Calu3 (cell line): Measurements from ENCODE around the gene BCR. TPM values are rescaled to one million over a fixed set of nuclear protein-coding genes. Genes with fewer than 3 reads are reported as not detected.

ENCODE experiments used
- BruUV-seq: library from RNA; stranded (reverse); fragments of 400-500 nt; replicated peaks from 2 replicates; lab custom pipeline; 2021; lab: Mats Ljungman, UMichigan
- CTCF ChIA-PET: fragments of 300-600 bp; sonication (Branson Sonifier 250); formaldehyde crosslinking; loops from one replicate; lab custom pipeline; 2022; ENCODE audit warnings: antibody characterized with exemption; lab: Charles Lee
- DNase-seq: peaks from one replicate; pipeline ENCODE4 v3.0.0; 2022
- H3K27ac Mint-ChIP-seq: one replicate; pipeline ENCODE4 v1.8.0; 2022; ENCODE audit warnings: mixed read lengths; ENCODE audit not compliant: unreplicated experiment
- H3K27me3 Mint-ChIP-seq: one replicate; pipeline ENCODE4 v1.8.0; 2022; ENCODE audit warnings: mixed read lengths; ENCODE audit not compliant: unreplicated experiment
- H3K36me3 Mint-ChIP-seq: one replicate; pipeline ENCODE4 v1.8.0; 2022; ENCODE audit warnings: mild to moderate bottlenecking, moderate library complexity, mixed read lengths; ENCODE audit not compliant: insufficient read depth, unreplicated experiment
- H3K4me1 Mint-ChIP-seq: one replicate; pipeline ENCODE4 v1.8.0; 2022; ENCODE audit warnings: mild to moderate bottlenecking, low read depth, mixed read lengths; ENCODE audit not compliant: unreplicated experiment
- H3K4me3 Mint-ChIP-seq: one replicate; pipeline ENCODE4 v1.8.0; 2022; ENCODE audit warnings: mild to moderate bottlenecking, low read depth, moderate library complexity, mixed read lengths; ENCODE audit not compliant: unreplicated experiment
- H3K9me3 Mint-ChIP-seq: one replicate; pipeline ENCODE4 v1.8.0; 2022; ENCODE audit warnings: low read depth, mixed read lengths; ENCODE audit not compliant: unreplicated experiment
- intact Hi-C: fragments of 100-400 bp; cut with micrococcal nuclease; formaldehyde crosslinking; loops from one replicate; pipeline ENCODE4 v1.10.0; 2022; ENCODE audit not compliant: unreplicated experiment
- total RNA-seq: library from RNA; stranded (reverse); gene quantifications from 2 replicates; pipeline ENCODE4 v1.2.3, GENCODE V29; 2022
- TF ChIP-seq, protein P1 (sequence below): fragments of 200-600 bp; IDR thresholded peaks from one replicate; pipeline ENCODE4 v1.8.0; 2022; ENCODE audit warnings: antibody characterized with exemption; ENCODE audit not compliant: unreplicated experiment

The BCR gene
- total RNA-seq, 1 experiment from 2014 or later = 83.6 TPM

DNA sequence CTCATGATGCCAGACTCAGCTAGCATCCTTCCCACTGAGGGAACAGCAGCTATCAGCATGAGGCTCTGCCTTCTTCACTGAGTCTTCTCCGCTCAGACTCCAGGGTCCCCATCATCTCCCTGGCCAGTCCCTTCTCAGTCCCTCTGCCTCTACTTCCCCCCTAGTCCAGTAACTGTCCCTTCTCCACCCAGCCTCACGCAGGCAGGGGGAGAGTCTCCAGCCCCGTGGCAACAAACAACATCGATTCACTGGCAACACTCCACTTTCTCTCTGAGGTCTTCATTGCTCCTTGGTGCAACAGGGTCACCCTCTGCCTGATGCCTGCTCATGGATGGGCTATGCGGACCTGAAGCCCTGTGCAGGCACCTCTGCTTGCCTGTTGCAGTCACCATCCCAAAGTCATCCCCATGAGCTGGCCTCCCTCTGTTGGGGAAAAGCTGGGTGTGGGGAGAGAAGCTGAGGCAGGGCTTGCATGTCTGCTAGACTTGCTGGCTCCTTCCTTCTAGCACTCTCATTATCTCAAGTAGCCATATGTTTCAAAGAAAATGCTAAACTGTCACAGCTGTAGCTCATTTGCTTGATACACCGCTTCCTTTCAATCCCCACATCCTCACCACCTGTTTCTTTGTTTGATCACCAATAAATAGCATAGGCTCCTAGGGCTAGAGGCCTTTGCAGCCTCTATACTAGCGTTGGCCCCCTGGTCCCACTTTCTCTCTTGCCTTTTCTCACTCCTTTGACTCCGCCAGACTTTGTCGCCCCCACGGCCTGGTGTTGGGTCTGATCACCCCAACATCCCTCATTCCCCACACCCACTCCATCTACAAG lies 4.3 kb upstream of the BCR start:
- H3K27me3 Mint-ChIP-seq = no peaks in the 10 kb centered on the region
- no peak overlapping the region for H3K4me3 Mint-ChIP-seq
- no peak for DNase-seq
- no TSS peak for BruUV-seq
- no peaks in the 10 kb centered on the region for H3K9me3 Mint-ChIP-seq
- CTCF ChIA-PET = interaction anchor here (0.6 to 6.0 kb wide), 3 partner anchors 98 to 107 kb away, joined by 3 to 109 read pairs (median 29); no protein-coding TSS in a partner anchor
- peaks cover 31% of the 10 kb centered on the region for H3K36me3 Mint-ChIP-seq
- H3K4me1 Mint-ChIP-seq = peaks cover 40% of the 10 kb centered on the region
- H3K27ac Mint-ChIP-seq = no peak overlapping the region
- intact Hi-C loops = no loop called here
- TF ChIP-seq, protein P1, sequence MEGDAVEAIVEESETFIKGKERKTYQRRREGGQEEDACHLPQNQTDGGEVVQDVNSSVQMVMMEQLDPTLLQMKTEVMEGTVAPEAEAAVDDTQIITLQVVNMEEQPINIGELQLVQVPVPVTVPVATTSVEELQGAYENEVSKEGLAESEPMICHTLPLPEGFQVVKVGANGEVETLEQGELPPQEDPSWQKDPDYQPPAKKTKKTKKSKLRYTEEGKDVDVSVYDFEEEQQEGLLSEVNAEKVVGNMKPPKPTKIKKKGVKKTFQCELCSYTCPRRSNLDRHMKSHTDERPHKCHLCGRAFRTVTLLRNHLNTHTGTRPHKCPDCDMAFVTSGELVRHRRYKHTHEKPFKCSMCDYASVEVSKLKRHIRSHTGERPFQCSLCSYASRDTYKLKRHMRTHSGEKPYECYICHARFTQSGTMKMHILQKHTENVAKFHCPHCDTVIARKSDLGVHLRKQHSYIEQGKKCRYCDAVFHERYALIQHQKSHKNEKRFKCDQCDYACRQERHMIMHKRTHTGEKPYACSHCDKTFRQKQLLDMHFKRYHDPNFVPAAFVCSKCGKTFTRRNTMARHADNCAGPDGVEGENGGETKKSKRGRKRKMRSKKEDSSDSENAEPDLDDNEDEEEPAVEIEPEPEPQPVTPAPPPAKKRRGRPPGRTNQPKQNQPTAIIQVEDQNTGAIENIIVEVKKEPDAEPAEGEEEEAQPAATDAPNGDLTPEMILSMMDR = no peak

DNA sequence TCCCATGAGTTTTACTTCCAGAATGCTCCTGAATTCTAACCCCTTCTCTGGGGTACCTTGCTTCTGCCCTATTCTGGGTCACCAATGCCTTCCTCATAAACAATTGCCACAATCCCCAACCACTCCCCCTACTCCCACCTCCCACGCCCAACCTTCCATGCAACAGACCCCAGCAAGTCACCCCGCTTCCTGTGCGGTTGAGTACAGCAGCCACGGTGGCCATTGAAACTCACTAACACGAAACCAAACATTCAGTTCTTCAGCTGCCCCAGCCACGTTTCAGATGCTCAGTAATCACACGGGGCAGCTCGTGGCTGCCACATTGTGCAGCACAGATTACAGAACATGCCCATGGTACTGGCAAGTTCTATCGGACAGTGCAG lies 3.7 kb upstream of the BCR start:
- intact Hi-C loops = no loop called here
- H3K36me3 Mint-ChIP-seq = peaks cover 37% of the 10 kb centered on the region
- no peak overlapping the region for H3K4me3 Mint-ChIP-seq
- TF ChIP-seq, protein P1 = no peak
- peaks cover 40% of the 10 kb centered on the region for H3K4me1 Mint-ChIP-seq
- CTCF ChIA-PET = interaction anchor here (1.1 to 6.0 kb wide), 3 partner anchors 37 to 114 kb away, joined by 5 to 109 read pairs (median 12); no protein-coding TSS in a partner anchor
- no peaks in the 10 kb centered on the region for H3K9me3 Mint-ChIP-seq
- no peak for DNase-seq
- no peaks in the 10 kb centered on the region for H3K27me3 Mint-ChIP-seq
- peak overlapping the region; percentile 68 for H3K27ac Mint-ChIP-seq
- BruUV-seq = no TSS peak

DNA sequence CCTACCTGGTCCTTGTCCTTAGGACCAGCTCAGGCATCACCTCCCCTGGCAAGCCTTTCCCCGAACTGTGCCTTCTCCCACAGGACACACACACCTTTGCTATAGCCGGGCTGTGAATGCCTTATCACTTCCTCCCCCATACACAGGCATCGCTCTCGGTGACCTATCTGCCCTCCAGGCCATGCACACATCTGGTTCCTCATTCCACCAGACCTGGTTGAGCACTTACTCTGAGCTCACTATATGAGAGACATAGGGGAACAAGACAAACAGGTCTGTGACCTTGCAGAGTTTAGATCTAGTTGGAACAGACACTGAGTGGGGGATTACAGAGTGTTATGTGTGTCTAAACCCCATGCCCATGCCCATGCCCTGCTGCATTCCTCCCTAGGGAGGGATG lies 3.1 kb upstream of the BCR start:
- CTCF ChIA-PET = interaction anchor here (0.8 to 6.0 kb wide), 4 partner anchors 36 to 113 kb away, joined by 3 to 109 read pairs (median 8); no protein-coding TSS in a partner anchor
- TF ChIP-seq, protein P1 = no peak
- Mint-ChIP-seq H3K36me3 (peaks cover 42% of the 10 kb centered on the region), H3K4me1 (peaks cover 44% of the 10 kb centered on the region), H3K9me3 (no peaks in the 10 kb centered on the region), H3K4me3 (peak overlapping the region; percentile 17), H3K27ac (peak overlapping the region; percentile 68), H3K27me3 (no peaks in the 10 kb centered on the region)
- BruUV-seq = no TSS peak
- intact Hi-C loops = no loop called here
- peak; percentile 35 for DNase-seq

DNA sequence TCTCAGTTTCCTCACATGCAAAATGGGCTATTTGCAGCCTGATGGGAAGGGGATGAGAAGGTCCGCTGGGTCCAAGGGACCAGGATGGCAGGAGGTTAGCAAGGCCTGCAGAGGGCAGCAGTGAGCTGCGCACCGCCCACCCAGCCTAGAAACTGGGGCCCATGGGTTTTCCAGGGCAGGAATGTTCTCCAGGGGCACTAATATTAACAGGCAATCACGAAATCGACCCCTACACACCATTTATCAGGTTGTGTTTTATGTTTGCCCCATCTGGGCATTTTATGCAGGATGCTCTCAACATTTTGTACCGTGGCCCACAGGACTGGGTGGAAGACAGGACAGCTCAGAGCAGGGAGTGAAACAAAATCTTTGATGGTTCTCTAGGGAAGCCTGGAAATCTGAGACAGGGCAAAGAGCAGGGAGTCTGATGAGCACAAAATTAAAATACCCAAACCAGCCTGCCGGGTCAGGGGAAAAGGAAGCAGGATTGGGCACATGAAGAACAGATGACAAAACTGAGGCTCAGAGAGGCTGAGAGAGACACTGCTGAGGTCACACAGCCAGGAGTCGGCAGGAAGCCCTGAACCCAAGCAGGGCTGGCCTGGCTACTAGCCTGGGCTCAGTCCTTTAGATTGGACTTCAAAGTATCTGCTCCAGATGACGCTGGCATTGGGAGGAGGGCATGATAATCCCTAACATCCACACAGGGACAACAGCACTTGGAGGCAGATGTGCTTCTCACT lies 1.6 kb upstream of the BCR start:
- Mint-ChIP-seq H3K27me3 (no peaks in the 10 kb centered on the region), H3K4me1 (peaks cover 57% of the 10 kb centered on the region), H3K27ac (peak overlapping the region; percentile 77), H3K9me3 (no peaks in the 10 kb centered on the region), H3K4me3 (peak overlapping the region; percentile 74), H3K36me3 (peaks cover 57% of the 10 kb centered on the region)
- BruUV-seq = no TSS peak
- CTCF ChIA-PET = interaction anchor here (0.7 to 6.0 kb wide), 8 partner anchors 12 to 1312 kb away, joined by 3 to 109 read pairs (median 5); no protein-coding TSS in a partner anchor
- TF ChIP-seq, protein P1 = peak; percentile 97
- DNase-seq = peak; percentile 82
- intact Hi-C loops = loop anchor here (1.0 kb wide), 1 partner anchor 104 kb away; no protein-coding TSS in a partner anchor
